Hematopoietic multipotent progenitor cell treated with erythropoietin and hydrocortisone succinate and interleukin-3 and kit ligand, for 17 days (in vitro differentiated cells): ENCODE results near the gene TNS1.

ENCODE experiments used
- DNase-seq: peaks from one replicate; pipeline ENCODE4 v3.0.0-alpha.2; 2015; ENCODE audit warnings: low spot score

TNS1 gene

DNA sequence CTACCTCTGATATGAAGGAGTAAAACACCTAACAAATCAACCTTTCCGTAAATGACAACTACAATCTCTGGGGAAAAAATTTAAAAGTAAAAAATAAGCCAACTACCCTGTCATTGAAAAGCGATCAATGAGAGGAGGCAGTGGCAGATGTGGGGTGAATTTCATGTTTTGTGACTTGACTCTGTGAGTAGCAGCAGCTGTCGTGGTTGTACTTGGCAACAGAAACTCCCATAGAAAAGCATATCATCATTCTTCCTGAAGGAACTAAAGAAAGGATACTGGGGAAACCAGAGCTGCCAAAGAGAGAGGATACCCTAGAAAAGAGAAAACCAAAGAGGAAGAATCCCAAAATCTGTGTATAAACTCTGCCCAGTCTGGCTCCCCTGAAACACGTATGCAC lies 236.4 kb downstream of the TNS1 start:
- no peak for DNase-seq

DNA sequence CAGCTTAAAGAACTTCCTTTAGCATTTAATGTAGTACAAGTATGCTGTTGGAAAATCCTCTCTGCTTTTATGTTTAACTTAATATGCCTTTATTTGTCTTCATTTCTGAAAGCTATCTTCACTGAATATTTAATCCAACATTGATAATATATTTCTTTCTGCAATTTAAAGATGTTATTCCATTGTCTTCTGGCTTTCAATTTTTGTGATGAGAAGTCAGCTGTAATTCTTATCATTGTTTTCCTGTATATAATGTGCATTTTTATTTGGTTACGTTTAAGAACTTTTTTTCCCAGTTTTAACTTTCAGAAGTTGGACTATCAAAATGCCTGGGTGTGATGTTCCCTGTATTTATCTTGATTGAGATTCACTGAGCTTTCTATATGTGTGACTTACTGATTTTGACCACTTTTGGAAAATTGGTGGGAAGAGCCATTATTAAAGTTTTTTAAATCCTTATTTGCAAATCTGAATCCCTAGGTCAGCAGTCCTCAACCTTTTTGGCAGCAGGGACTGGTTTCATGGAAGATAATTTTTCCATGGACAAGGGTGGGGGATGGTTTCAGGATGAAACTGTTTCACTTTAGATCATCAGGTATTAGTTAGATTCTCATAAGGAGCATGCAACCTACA lies 241.0 kb downstream of the TNS1 start:
- DNase-seq = no peak

DNA sequence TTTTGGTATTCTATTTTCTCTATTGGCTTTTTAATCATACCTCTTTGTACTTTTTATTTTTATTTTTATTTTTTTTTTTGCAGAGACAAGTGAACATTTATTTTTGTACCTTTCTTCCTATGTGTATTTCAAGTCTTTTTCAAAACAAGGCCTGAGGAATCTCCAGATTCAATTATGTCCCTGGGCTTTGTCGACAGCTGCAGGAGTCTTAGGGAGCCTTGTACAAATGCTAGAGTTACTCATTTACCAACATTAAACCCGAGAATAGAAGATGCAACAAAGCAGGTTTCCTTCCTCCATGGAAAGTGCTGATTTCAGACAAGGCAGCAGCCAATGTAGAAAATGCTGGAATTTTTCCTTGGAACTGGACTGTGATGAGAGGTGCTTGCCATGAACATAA lies 242.8 kb downstream of the TNS1 start:
- no peak for DNase-seq

GRCh38 chr2:217757108-217757463 lies 245.7 kb downstream of the TNS1 start:
- no peak for DNase-seq

- peak; percentile 40 for DNase-seq
Observed at GRCh38 chr2:217756375-217757107, 246.3 kb downstream of the TNS1 start.

- DNase-seq = no peak
Observed at GRCh38 chr2:217755027-217755745, 247.6 kb downstream of the TNS1 start.

DNA sequence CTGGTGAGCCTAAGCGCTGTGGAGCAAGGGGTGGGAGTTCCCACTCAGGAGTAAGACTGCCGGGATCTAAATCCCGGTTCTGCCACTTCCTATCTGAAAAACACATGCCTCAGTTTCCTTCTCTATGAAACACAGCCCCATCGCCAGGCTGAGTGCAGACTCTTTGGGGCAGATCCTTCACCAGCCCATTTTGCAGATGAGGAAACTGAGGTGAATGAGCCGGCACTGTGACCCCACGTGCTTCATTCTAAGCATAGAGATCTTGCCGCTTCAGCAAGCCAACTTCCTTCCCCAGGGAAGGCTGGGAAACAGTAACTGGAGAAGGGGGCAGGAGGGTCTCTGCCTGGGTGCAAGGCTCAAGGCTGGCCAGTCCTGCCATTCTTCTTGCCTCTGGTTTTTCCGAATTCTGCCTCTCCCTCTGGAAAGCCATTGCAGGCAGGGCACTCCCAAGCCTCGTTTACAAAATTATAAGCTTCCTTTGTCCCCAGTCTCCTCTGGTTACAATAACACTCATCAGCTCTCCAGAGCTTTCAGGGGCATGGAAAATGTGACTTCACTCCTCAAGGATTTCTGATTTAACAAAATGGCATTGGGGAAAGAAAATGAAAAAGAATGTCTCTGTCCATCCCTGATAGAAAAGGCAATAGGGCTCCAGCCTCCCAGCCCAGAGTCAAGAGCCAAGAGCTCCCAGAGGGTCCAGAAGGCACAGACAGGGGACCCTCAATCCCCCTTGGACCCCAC lies 249.2 kb downstream of the TNS1 start:
- no peak for DNase-seq

- DNase-seq = no peak
Observed at GRCh38 chr2:217752714-217753459, 249.9 kb downstream of the TNS1 start.

- DNase-seq = no peak
Observed at GRCh38 chr2:217751952-217752351, 250.8 kb downstream of the TNS1 start.

DNA sequence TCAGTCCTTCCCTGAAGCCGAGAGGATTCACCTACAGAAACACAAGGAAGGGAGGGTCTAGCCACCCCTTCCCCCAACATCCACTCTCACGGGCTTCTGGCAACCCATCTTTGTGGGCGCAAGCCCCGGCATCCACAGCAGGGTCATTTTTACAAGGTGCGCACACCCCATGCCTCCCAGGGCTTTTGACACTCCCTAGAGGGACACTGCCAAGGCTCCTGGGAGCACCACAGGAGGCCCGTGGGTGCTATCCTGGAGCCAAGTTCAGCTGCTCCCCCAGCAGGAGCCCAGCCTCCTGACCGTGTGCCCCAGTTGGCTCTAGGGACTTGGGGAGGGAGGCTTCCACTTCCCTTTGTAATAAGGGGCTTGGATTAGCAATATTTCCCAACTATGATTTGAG lies 251.6 kb downstream of the TNS1 start:
- no peak for DNase-seq
